K562 (cell line): ENCODE results near the gene CSPG5. TPM values are rescaled to one million over a fixed set of nuclear protein-coding genes. Genes with fewer than 3 reads are reported as not detected.

Experiments used
- DIDO1 ChIP-seq: fragments of 450-650 bp; IDR thresholded peaks from 2 replicates; pipeline ENCODE4 v1.6.1; 2016; ENCODE audit warnings: low read depth, missing biosample characterization, missing genetic modification characterization
- SMARCC2 ChIP-seq: fragments of 450-650 bp; IDR thresholded peaks from 2 replicates; pipeline ENCODE4 v1.6.1; 2017; ENCODE audit warnings: antibody characterized with exemption, moderate library complexity, mild to moderate bottlenecking, low read depth
- SREBF2 ChIP-seq: sonication (generic); formaldehyde crosslinking; IDR thresholded peaks from 2 replicates; pipeline ENCODE4 v1.4.0; 2020; ENCODE audit warnings: mild to moderate bottlenecking, missing genetic modification reagents
- TARDBP ChIP-seq: fragments of 450-650 bp; IDR thresholded peaks from 2 replicates; pipeline ENCODE4 v1.6.1; 2016
- XRCC5 ChIP-seq: fragments of 200-400 bp; formaldehyde crosslinking; IDR thresholded peaks from 2 replicates; pipeline ENCODE4 v1.6.1; 2017; ENCODE audit warnings: low read depth, mild to moderate bottlenecking, low read length
- ZFX ChIP-seq: sonication (generic); formaldehyde crosslinking; IDR thresholded peaks from 2 replicates; pipeline ENCODE4 v1.8.0; 2022; ENCODE audit warnings: mild to moderate bottlenecking, missing genetic modification reagents, moderate library complexity
- ZNF12 ChIP-seq: sonication (generic); formaldehyde crosslinking; IDR thresholded peaks from 2 replicates; pipeline ENCODE4 v1.4.0; 2020; ENCODE audit warnings: mild to moderate bottlenecking, missing genetic modification reagents
- ZNF75A ChIP-seq: fragments of 450-650 bp; formaldehyde crosslinking; IDR thresholded peaks from 2 replicates; pipeline ENCODE4 v1.4.0; 2020; ENCODE audit warnings: mild to moderate bottlenecking
- polyA plus RNA-seq, 8 experiments: library from polyadenylated mRNA; depleted of rRNA in 4 of 8; stranded (reverse) in 5 of 8; unstranded in 3 of 8; fragments of >200 nt; fragmentation: Nextera tagmentation in 2 of 8; fragmentation: Illumina TruSeq in 1 of 8; extraction: Ambion mirVana in 2 of 8; extraction: Trizol in 1 of 8; gene quantifications; 2 replicates each; pipeline versions ENCODE4 v1.2.1 to v1.2.3, GENCODE V29; 2011 to 2014; ENCODE audit warnings: inconsistent platforms in 1 of 8, missing spikeins in 1 of 8
- total RNA-seq, 7 experiments: library from RNA; depleted of rRNA in 6 of 7; stranded (reverse); fragments of >200 nt in 6 of 7; fragmentation: Illumina TruSeq in 2 of 7; extraction: Trizol in 2 of 7; gene quantifications; 2 replicates each; pipeline versions ENCODE4 v1.2.1 to v1.2.3, GENCODE V29; 2011 to 2021; ENCODE audit warnings: low replicate concordance in 1 of 7
- TF ChIP-seq, protein P1 (sequence below): fragments of 250-450 bp; sonication (Bioruptor Pico); IDR thresholded peaks from 2 replicates; pipeline ENCODE4 v1.4.0; 2020; ENCODE audit warnings: borderline replicate concordance
- TF ChIP-seq, protein P2 (sequence below): fragments of 450-650 bp; formaldehyde crosslinking; IDR thresholded peaks from 2 replicates; pipeline ENCODE4 v1.4.0; 2020; ENCODE audit warnings: mild to moderate bottlenecking, moderate library complexity
- TF ChIP-seq, protein P3 (sequence below): fragments of 150-350 bp; conservative IDR thresholded peaks from 2 replicates; pipeline ENCODE4 v1.6.1; 2014; ENCODE audit warnings: low read length
- TF ChIP-seq, protein P4 (sequence below): fragments of 250-450 bp; sonication (Bioruptor Pico); IDR thresholded peaks from 2 replicates; pipeline ENCODE4 v1.4.0; 2020
- TF ChIP-seq, protein P5 (sequence below): fragments of 250-450 bp; sonication (Bioruptor Pico); IDR thresholded peaks from 2 replicates; pipeline ENCODE4 v1.9.0; 2021; ENCODE audit warnings: mild to moderate bottlenecking, inconsistent platforms

CSPG5 gene
- total and polyA plus RNA-seq, 9 of the 15 experiments (the other 6 are each of a cell fraction or from before 2014, with no cell fraction given) = 0.06 to 3.3 (median 2.4) TPM

DNA sequence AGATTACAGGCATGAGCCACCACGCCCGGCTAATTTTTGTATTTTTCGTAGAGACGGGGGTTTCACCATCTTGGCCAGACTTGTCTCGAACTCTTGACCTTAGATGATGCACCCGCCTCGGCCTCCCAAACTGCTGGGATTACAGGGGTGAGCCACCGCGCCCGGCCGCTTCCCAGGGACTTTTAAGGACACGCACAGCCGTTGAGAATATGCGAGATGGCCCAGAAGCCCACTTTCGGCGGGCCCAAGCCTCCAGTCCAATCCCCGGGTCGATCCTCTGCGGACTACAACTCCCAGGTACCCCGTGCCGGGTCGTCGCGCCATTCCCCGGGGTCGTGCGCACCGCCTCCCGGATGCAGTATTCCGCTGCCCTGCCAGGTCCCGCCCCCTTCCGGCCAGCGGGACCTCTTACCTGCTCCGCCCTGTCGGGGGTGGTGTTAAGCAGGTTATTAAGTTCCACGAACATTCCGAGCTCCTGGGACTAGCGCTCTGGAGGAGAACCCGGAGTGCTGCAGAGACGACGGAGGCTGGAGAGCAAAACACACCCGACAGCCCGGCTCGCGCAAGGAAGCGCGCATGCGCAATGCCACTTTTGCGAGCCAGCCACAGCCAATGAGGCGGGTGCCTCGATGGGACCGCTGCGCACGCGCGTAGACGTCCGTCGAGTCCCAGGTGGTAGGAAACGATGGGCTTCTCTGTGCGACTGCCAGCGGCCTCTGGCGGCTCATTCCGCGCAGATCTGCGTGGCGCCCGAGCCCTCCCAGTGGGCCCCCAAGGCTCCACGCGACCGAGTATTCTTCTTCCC lies 65.3 kb downstream of the CSPG5 start, which contains the start of gene ELP6 (continued):
- TF ChIP-seq, protein P1, sequence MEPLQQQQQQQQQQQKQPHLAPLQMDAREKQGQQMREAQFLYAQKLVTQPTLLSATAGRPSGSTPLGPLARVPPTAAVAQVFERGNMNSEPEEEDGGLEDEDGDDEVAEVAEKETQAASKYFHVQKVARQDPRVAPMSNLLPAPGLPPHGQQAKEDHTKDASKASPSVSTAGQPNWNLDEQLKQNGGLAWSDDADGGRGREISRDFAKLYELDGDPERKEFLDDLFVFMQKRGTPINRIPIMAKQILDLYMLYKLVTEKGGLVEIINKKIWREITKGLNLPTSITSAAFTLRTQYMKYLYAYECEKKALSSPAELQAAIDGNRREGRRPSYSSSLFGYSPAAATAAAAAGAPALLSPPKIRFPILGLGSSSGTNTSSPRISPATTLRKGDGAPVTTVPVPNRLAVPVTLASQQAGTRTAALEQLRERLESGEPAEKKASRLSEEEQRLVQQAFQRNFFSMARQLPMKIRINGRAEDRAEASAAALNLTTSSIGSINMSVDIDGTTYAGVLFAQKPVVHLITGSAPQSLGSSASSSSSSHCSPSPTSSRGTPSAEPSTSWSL (CRISPR knock-in tag) = no peak
- TF ChIP-seq TARDBP (no peak), ZFX (CRISPR knock-in tag) (peak; percentile 91), ZNF12 (no peak), XRCC5 (no peak), SREBF2 (CRISPR knock-in tag) (no peak), SMARCC2 (no peak), ZNF75A (CRISPR knock-in tag) (no peak), DIDO1 (tag) (peak; percentile 62; the same call in 1 of the 2 replicates)
- TF ChIP-seq, protein P2, sequence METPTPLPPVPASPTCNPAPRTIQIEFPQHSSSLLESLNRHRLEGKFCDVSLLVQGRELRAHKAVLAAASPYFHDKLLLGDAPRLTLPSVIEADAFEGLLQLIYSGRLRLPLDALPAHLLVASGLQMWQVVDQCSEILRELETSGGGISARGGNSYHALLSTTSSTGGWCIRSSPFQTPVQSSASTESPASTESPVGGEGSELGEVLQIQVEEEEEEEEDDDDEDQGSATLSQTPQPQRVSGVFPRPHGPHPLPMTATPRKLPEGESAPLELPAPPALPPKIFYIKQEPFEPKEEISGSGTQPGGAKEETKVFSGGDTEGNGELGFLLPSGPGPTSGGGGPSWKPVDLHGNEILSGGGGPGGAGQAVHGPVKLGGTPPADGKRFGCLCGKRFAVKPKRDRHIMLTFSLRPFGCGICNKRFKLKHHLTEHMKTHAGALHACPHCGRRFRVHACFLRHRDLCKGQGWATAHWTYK (CRISPR knock-in tag) = peak; percentile 73; the same call in 1 of the 2 replicates
- TF ChIP-seq, protein P3, sequence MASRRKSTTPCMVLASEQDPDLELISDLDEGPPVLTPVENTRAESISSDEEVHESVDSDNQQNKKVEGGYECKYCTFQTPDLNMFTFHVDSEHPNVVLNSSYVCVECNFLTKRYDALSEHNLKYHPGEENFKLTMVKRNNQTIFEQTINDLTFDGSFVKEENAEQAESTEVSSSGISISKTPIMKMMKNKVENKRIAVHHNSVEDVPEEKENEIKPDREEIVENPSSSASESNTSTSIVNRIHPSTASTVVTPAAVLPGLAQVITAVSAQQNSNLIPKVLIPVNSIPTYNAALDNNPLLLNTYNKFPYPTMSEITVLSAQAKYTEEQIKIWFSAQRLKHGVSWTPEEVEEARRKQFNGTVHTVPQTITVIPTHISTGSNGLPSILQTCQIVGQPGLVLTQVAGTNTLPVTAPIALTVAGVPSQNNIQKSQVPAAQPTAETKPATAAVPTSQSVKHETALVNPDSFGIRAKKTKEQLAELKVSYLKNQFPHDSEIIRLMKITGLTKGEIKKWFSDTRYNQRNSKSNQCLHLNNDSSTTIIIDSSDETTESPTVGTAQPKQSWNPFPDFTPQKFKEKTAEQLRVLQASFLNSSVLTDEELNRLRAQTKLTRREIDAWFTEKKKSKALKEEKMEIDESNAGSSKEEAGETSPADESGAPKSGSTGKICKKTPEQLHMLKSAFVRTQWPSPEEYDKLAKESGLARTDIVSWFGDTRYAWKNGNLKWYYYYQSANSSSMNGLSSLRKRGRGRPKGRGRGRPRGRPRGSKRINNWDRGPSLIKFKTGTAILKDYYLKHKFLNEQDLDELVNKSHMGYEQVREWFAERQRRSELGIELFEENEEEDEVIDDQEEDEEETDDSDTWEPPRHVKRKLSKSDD = peak; percentile 76; the same call in 1 of the 2 replicates
- TF ChIP-seq, protein P4, sequence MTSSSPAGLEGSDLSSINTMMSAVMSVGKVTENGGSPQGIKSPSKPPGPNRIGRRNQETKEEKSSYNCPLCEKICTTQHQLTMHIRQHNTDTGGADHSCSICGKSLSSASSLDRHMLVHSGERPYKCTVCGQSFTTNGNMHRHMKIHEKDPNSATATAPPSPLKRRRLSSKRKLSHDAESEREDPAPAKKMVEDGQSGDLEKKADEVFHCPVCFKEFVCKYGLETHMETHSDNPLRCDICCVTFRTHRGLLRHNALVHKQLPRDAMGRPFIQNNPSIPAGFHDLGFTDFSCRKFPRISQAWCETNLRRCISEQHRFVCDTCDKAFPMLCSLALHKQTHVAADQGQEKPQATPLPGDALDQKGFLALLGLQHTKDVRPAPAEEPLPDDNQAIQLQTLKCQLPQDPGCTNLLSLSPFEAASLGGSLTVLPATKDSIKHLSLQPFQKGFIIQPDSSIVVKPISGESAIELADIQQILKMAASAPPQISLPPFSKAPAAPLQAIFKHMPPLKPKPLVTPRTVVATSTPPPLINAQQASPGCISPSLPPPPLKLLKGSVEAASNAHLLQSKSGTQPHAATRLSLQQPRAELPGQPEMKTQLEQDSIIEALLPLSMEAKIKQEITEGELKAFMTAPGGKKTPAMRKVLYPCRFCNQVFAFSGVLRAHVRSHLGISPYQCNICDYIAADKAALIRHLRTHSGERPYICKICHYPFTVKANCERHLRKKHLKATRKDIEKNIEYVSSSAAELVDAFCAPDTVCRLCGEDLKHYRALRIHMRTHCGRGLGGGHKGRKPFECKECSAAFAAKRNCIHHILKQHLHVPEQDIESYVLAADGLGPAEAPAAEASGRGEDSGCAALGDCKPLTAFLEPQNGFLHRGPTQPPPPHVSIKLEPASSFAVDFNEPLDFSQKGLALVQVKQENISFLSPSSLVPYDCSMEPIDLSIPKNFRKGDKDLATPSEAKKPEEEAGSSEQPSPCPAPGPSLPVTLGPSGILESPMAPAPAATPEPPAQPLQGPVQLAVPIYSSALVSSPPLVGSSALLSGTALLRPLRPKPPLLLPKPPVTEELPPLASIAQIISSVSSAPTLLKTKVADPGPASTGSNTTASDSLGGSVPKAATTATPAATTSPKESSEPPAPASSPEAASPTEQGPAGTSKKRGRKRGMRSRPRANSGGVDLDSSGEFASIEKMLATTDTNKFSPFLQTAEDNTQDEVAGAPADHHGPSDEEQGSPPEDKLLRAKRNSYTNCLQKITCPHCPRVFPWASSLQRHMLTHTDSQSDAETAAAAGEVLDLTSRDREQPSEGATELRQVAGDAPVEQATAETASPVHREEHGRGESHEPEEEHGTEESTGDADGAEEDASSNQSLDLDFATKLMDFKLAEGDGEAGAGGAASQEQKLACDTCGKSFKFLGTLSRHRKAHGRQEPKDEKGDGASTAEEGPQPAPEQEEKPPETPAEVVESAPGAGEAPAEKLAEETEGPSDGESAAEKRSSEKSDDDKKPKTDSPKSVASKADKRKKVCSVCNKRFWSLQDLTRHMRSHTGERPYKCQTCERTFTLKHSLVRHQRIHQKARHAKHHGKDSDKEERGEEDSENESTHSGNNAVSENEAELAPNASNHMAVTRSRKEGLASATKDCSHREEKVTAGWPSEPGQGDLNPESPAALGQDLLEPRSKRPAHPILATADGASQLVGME (CRISPR knock-in tag) = no peak
- TF ChIP-seq, protein P5, sequence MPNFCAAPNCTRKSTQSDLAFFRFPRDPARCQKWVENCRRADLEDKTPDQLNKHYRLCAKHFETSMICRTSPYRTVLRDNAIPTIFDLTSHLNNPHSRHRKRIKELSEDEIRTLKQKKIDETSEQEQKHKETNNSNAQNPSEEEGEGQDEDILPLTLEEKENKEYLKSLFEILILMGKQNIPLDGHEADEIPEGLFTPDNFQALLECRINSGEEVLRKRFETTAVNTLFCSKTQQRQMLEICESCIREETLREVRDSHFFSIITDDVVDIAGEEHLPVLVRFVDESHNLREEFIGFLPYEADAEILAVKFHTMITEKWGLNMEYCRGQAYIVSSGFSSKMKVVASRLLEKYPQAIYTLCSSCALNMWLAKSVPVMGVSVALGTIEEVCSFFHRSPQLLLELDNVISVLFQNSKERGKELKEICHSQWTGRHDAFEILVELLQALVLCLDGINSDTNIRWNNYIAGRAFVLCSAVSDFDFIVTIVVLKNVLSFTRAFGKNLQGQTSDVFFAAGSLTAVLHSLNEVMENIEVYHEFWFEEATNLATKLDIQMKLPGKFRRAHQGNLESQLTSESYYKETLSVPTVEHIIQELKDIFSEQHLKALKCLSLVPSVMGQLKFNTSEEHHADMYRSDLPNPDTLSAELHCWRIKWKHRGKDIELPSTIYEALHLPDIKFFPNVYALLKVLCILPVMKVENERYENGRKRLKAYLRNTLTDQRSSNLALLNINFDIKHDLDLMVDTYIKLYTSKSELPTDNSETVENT = peak; percentile 95
